Myocyte (in vitro differentiated cells): ENCODE results near the gene SREK1IP1. TPM values are rescaled to one million over a fixed set of nuclear protein-coding genes. Genes with fewer than 3 reads are reported as not detected.
"Not testable (repeated sequence)": the region's sequence is repeated elsewhere in the genome, so short reads cannot be mapped to it uniquely, and the experiment has no call there.

Source experiments
- DNase-seq: peaks from one replicate; pipeline ENCODE4 v3.0.0-alpha.2; 2012; ENCODE audit warnings: low read depth
- total RNA-seq: library from RNA; depleted of rRNA; stranded (reverse); fragments of >200 nt; gene quantifications from 2 replicates; pipeline ENCODE4 v1.2.3, GENCODE V29; 2014

The SREK1IP1 gene
- total RNA-seq, 1 donor from 2014 or later, result 7.0 TPM

- no peak for DNase-seq
These were observed 2.5 kb downstream of the SREK1IP1 start for GRCh38 chr5:64765804-64766504.

DNA sequence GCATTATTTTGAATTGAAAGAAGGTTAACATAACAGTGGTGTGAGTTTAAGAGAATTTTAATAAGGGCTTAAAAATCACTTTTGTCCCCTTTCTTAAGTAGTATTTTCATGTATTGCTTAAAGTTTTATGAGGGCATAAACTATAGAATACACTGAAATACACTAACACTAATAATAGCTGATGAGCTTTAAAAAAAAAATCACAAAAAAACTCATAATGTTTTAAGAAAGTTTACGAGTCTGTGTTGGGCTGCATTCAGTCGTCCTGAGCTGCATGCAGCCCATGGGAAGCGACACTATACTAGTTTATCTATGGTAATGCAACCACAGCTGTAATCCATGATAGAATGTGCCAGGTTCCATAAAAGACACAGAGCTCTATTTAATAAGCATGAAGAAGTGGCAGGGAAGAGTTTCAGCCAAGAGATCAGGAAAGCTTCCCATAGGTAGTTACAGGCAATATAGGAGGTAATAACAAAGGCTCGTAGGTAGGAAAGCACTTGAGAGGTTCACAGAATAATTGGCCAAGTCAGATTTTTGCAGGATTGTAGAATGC, 4.5 kb downstream of the SREK1IP1 start:
- DNase-seq, result no peak

DNA sequence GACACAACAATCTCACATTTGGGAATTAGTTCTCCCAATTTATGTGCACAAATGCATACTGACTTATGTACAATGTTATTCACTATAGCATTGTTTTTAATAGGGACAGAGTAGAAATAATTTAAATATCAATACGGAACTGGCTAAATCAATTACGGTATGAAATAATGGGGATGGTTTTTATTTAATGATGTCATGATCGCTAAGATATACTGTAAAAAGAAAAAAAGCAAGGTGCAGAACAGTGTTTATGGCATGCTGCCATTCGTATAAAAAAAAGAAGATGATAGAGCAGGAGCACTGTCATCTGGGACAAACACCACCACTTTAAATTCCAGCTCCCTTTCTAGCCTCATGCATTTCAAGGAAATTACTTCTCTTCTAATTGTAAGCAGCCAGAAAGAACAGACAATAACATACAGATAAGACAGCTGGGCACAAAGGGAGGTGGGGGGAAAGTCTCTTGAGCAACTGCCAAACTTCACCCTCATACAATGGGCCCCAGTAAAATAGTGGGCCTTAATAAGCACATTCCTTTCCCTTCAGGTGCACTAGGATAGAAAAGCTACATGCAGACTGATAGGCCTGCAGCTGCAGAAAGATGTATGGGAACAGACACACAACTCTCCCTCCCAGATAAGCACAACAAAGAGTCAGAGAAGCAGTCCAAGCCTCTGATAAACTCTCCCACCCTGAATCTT, 8.4 kb downstream of the SREK1IP1 start:
- no peak for DNase-seq

GRCh38 chr5:64758901-64759300, 9.6 kb downstream of the SREK1IP1 start:
- no peak for DNase-seq

DNA sequence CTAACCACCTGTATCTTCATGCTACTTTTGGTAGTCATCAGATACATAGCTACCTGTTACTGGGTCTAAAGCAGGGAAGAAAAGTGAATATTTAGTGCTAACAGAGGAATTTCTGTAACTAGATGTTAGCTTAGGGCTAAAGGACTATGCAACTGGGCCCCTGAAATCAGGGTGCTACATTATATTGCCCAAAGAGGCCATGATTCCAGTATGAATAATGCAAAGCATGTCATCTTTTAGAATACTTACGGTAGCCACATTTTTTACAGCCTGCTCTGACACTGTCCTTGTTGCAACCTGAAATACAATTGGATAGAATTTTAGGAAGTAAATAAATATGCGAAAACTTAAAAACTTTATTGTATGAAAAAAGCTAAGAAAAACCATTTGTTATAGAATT, 14.4 kb downstream of the SREK1IP1 start:
- no peak for DNase-seq

DNA sequence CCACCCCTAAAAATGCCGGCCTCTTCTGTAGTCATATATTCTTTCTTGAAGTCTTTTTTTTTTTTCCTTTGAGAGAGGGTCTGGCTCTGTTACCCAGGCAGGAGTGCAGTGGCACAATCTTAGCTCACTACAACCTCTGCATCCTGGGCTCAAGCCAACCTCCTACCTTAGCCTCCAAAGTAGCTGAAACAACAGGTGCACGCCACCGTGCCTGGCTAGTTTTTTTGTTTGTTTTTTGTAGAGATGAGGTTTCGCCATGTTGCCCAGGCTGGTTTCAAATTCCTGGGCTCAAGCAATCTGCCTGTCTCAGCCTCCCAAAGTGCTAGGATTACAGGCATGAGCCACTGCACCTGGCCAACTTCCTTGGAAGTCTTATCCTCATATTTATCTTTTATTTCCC, 19.1 kb downstream of the SREK1IP1 start:
- DNase-seq, result no peak

- no peak for DNase-seq
These were observed 22.0 kb downstream of the SREK1IP1 start for GRCh38 chr5:64746446-64746845.

GRCh38 chr5:64744914-64745313, 23.6 kb downstream of the SREK1IP1 start:
- no peak for DNase-seq

DNA sequence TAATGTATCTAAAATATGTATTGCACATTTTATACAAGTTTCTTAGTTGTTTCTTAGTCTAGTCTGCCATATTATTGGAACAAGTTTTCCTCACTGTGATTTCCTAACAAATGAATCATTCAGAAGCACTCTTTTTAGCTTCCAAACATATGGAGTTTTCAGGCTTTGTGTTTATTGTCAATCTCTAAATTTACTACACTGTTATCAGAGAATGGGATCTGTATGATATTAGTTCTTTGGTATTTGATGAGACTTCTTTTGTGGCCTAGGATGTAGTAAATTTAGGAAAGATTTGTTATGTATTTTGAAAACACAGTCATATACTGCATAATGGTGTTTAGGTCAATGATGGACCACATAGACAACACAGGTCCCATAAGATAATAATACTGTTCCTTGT, 25.7 kb downstream of the SREK1IP1 start:
- DNase-seq, result no peak

DNA sequence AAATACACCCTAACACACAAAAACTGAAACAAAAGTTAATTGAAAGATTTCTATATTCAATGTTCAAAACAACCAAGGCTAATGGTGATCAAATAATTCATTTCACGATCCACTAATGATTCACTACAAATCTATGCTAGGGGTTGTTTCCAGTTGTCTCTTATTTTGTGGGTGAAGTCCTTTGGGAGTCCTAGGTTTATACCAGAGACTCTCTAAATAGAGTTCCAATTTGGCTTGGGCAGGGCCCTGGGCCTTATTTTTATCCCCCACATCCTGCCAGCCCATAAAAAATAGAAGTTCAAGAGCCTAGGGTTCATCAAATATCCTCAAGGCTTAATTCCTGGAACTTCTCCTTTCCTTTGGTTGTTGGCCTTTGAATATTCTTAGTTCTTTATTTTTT, 26.1 kb downstream of the SREK1IP1 start:
- peak; percentile 74 for DNase-seq

DNA sequence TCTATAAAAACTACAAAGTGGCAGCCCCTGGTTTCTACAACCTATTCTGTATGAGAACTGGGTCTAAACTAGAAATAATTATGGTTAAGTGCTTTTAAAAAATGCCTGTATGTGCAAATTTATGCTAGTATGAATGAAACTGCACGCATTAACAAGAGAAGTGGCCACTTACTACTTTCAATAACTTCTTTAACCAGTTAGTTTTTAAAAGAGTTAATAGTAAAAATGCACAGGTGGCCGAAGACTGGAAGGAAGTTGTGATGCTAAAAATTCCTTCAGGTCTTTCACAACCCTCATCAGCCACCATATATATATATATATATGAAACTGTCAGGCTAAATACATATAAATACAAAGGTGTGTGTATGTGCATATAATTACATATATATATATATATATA, 41.3 kb downstream of the SREK1IP1 start:
- no peak for DNase-seq

DNA sequence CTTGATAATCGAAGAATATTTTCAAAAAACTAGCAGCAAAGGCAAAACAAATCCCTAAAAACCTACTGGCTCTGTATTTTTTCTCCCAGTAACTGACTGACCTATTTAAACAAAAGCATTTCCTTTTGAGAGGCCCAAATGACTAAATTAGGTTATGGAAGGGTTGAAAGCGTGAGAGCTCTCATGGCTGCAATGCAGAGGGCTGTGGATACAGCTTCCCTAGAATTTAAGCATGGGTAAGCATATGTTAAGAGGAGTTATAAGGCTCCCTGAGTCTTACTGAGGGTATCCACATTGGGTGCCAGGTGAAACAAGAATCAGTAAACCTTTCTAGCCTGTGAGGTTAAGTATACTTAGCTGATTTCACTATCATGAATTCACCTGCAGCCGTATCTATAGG, 45.9 kb downstream of the SREK1IP1 start:
- no peak for DNase-seq

DNA sequence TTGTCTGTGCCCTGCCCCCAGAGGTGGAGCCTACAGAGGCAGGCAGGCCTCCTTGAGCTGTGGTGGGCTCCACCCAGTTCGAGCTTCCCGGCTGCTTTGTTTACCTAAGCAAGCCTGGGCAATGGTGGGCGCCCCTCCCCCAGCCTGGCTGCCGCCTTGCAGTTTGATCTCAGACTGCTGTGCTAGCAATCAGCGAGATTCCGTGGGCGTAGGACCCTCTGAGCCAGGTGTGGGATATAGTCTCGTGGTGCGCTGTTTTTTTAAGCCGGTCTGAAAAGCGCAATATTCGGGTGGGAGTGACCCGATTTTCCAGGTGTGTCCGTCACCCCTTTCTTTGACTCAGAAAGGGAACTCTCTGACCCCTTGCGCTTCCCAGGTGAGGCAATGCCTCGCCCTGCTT, 54.0 kb downstream of the SREK1IP1 start:
- DNase-seq, result not testable (repeated sequence)

DNA sequence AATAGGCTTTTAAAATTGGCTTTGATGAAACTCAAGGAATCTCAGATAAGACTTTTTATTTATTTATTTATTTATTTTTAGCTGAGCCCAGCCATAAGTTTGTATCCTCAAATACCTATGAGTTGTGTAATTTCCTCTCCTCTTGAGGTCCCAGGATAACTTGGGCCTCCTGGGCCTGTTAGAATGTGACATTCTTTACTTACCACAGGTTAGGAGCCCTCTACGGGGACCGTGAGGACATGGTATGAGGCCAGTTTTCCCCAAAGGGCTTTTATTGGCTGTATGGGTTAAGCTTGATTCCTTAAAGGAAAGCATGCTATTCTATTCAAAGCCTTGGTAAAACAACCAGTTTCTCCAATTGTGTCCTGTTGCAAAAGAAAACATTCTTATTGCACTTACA, 61.3 kb downstream of the SREK1IP1 start:
- DNase-seq, result no peak

DNA sequence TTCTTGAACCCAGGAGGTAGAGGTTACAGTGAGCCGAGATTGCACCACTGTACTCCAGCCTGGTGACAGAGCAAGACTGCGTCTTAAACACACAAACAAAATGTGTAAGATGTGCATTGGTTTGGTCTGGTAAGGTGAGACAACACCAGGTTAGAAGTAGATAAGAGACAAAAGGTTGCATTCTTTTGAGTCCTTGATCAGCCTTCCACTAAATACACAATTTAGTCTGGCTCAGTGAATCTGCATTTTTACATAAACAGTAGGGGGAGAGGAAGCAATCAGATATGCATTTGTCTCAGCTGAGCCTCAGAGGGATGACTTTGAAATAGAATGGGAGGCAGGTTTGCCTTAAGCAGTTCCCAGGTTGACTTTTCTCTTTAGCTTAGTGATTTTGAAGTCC, 62.4 kb downstream of the SREK1IP1 start:
- not testable (repeated sequence) for DNase-seq

DNA sequence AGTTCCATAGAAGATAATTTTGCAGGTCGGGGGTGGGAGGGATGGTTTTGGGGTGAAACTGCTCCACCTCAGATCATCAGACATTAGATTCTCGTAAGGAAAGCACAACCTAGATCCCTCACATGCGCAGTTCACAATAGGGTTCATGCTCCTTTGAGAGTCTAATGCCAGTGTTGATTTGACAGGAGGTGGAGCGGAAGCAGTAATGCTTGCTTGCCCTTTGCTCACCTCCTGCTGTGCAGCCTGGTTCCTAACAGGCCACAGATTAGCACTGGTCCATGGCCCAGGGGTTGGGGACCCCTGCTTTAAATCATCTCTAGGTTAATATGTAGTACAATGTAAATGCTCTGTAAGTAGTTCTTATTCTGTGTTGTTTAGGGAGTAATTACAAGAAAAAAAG, 67.7 kb downstream of the SREK1IP1 start:
- no peak for DNase-seq

DNA sequence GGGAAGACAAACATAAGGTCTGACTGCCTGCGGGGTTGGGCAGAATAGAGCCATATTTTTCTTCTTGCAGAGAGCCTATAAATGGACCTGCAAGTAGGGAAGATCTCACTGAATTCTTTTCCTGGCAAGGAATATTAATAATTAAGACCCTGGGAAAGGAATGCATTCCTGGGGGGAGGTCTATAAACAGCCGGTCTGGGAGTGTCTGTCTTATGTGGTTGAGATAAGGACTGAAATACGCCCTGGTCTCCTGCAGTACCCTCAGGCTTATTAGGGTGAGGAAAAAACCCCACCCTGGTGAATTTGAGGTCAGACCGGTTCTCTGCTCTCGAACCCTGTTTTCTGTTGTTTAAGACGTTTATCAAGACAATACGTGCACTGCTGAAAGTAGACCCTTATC, 72.1 kb downstream of the SREK1IP1 start:
- DNase-seq, result not testable (repeated sequence)

GRCh38 chr5:64693636-64694035, 74.9 kb downstream of the SREK1IP1 start:
- DNase-seq, result peak; percentile 16

- peak; percentile 2 for DNase-seq
These were observed 77.2 kb downstream of the SREK1IP1 start for GRCh38 chr5:64691291-64691690.

- DNase-seq, result peak; percentile 15
These were observed 77.9 kb downstream of the SREK1IP1 start, which contains the start of gene SHISAL2B for GRCh38 chr5:64690417-64691151. Gene SHISAL2B, plus strand, starts transcription at chr5:64690503. Its CDS starts 121 bp downstream, at chr5:64690624.

GRCh38 chr5:64690104-64690416, 78.4 kb downstream of the SREK1IP1 start:
- DNase-seq, result no peak

DNA sequence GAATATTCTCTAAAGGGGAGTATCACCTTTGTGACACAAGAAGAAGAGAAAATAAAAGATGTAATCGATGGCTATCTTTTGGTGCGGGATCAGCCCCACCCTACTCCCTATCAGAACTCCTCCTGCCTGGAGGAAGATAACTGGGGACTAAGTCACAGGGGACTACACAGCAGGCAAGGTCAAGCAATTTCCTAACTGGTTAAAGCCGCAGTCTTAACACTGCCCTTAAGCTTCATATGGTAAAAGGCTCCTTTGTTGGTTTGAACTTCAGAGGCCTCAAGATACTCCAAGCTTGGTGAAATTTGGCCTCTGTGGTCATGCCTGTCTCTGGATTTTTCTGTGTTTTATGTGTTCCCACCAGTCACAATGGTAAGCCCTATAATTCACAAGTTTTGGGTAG, 79.5 kb downstream of the SREK1IP1 start:
- DNase-seq, result no peak
